ENCODE results near the gene SIRT2. TPM values are rescaled to one million over a fixed set of nuclear protein-coding genes. Genes with fewer than 3 reads are reported as not detected.
A peak's percentile ranks its signal among the peaks of the same experiment; 100 is the strongest.
"Not testable (repeated sequence)": the region's sequence is repeated elsewhere in the genome, so short reads cannot be mapped to it uniquely, and the experiment has no call there.

Gene SIRT2
- polyA plus RNA-seq, 3 donors: 57.5 to 65.9 (median 64.3) TPM

- Histone ChIP-seq H3K27me3 (ENCODE audit: control insufficient read depth in 2 of 2, insufficient read depth in 2 of 2, low read length in 2 of 2) (no peaks in the 10 kb centered on the region), H3K36me3 (replicated peaks in 1 of 2; ENCODE audit: control insufficient read depth in 1 of 2, insufficient read depth in 2 of 2, low read length in 2 of 2) (peaks cover 6 to 7% of the 10 kb centered on the region in 2 donors), H3K27ac (ENCODE audit: low read depth in 1 of 2, low read length in 2 of 2) (no peak overlapping the region), H3K9me3 (replicated peaks in 1 of 2; ENCODE audit: control insufficient read depth in 1 of 2, insufficient read depth in 1 of 2, low read length in 2 of 2) (no peaks in the 10 kb centered on the region), H4K20me1 (ENCODE audit: insufficient read depth, low read length) (no peaks in the 10 kb centered on the region), H2AFZ (ENCODE audit: insufficient read depth, low read depth, low read length, poor library complexity, severe bottlenecking) (no peak overlapping the region), H3K4me1 (ENCODE audit: control insufficient read depth in 1 of 2, insufficient read depth in 2 of 2, low read length in 2 of 2) (peaks cover 18 to 19% of the 10 kb centered on the region in 2 donors), H3K79me2 (ENCODE audit: insufficient read depth, low read length) (no peaks in the 10 kb centered on the region), H3K4me2 (replicated peaks; ENCODE audit: extremely low read depth, low read length, poor library complexity, severe bottlenecking) (no peak overlapping the region), H3K4me3 (replicated peaks in 1 of 3; ENCODE audit: low read depth in 2 of 3, low read length in 3 of 3) (no peak overlapping the region), H3K9ac (ENCODE audit: insufficient read depth, low read length, poor library complexity, severe bottlenecking) (no peak overlapping the region)
- 77% methylated on average over 3 of the region's 6 CpGs for WGBS (ENCODE audit: insufficient coverage)
- H3K27ac Mint-ChIP-seq: peak overlapping the region in 1 of 7 donors; percentile 61
- H3K9me3 Mint-ChIP-seq: no peaks in the 10 kb centered on the region
- peaks cover 16% of the 10 kb centered on the region for H3K4me1 Mint-ChIP-seq
- TF ChIP-seq CTCF (IDR thresholded peaks at IDR 0.05): no peak
- no peak for DNase-seq
- H3K4me3 Mint-ChIP-seq: no peak overlapping the region
- H3K27me3 Mint-ChIP-seq (ENCODE audit: low read depth in 3 of 3): no peaks in the 10 kb centered on the region
- intact Hi-C loops (cut with micrococcal nuclease): no loop called here
- peaks cover 15 to 31% of the 10 kb centered on the region in 2 donors for H3K36me3 Mint-ChIP-seq
These were observed 23.6 kb downstream of the SIRT2 start for GRCh38 chr19:38875656-38876395.

- H3K27me3 ChIP-seq (ENCODE audit: control insufficient read depth in 2 of 2, insufficient read depth in 2 of 2, low read length in 2 of 2); H3K27ac ChIP-seq (ENCODE audit: low read depth in 1 of 2, low read length in 2 of 2); H3K27me3 Mint-ChIP-seq (ENCODE audit: low read depth in 3 of 3); intact Hi-C loops (cut with micrococcal nuclease); H3K9me3 ChIP-seq (replicated peaks in 1 of 2; ENCODE audit: control insufficient read depth in 1 of 2, insufficient read depth in 1 of 2, low read length in 2 of 2); H3K79me2 ChIP-seq (ENCODE audit: insufficient read depth, low read length); H3K9me3 Mint-ChIP-seq; H4K20me1 ChIP-seq (ENCODE audit: insufficient read depth, low read length); DNase-seq; H2AFZ ChIP-seq (ENCODE audit: insufficient read depth, low read depth, low read length, poor library complexity, severe bottlenecking); H3K36me3 ChIP-seq (replicated peaks in 1 of 2; ENCODE audit: control insufficient read depth in 1 of 2, insufficient read depth in 2 of 2, low read length in 2 of 2); H3K4me3 Mint-ChIP-seq; H3K27ac Mint-ChIP-seq; H3K4me2 ChIP-seq (replicated peaks; ENCODE audit: extremely low read depth, low read length, poor library complexity, severe bottlenecking); H3K9ac ChIP-seq (ENCODE audit: insufficient read depth, low read length, poor library complexity, severe bottlenecking); H3K4me3 ChIP-seq (replicated peaks in 1 of 3; ENCODE audit: low read depth in 2 of 3, low read length in 3 of 3): not testable (repeated sequence)
- peaks cover 27% of the 10 kb centered on the region for H3K4me1 Mint-ChIP-seq
- 100% methylated on average over 7 of the region's 10 CpGs for WGBS (ENCODE audit: insufficient coverage)
- peaks cover 15 to 16% of the 10 kb centered on the region in 2 donors for H3K36me3 Mint-ChIP-seq
- H3K4me1 ChIP-seq (ENCODE audit: control insufficient read depth in 1 of 2, insufficient read depth in 2 of 2, low read length in 2 of 2): peaks cover 29 to 33% of the 10 kb centered on the region in 2 donors
These were observed 26.0 kb downstream of the SIRT2 start for GRCh38 chr19:38873400-38873799.
